GM21367 (cell line): Measurements from ENCODE around the gene ASTN1.

Experiments
- ATAC-seq: cut with Tn5 transposase; IDR thresholded peaks from one replicate; pipeline ENCODE4 v1.9.1; 2021; ENCODE audit not compliant: unreplicated experiment

Gene ASTN1

GRCh38 chr1:176996456-176997090 is 167.9 kb downstream of the ASTN1 start:
- no peak for ATAC-seq

GRCh38 chr1:176994931-176995596 is 169.4 kb downstream of the ASTN1 start:
- ATAC-seq, result no peak

- no peak for ATAC-seq
Measured at GRCh38 chr1:176993587-176993986, 170.9 kb downstream of the ASTN1 start.

- no peak for ATAC-seq
Measured at GRCh38 chr1:176989754-176990153, 174.8 kb downstream of the ASTN1 start.

- ATAC-seq, result no peak
Measured at GRCh38 chr1:176989023-176989422, 175.5 kb downstream of the ASTN1 start.

GRCh38 chr1:176987016-176987415 is 177.5 kb downstream of the ASTN1 start:
- ATAC-seq, result no peak

- no peak for ATAC-seq
Measured at GRCh38 chr1:176983731-176984130, 180.8 kb downstream of the ASTN1 start.

- ATAC-seq, result no peak
Measured at GRCh38 chr1:176976771-176977170, 187.7 kb downstream of the ASTN1 start.

GRCh38 chr1:176976225-176976624 is 188.3 kb downstream of the ASTN1 start:
- ATAC-seq, result no peak

GRCh38 chr1:176964687-176965086 is 199.8 kb downstream of the ASTN1 start:
- no peak for ATAC-seq

- no peak for ATAC-seq
Measured at GRCh38 chr1:176963181-176963580, 201.3 kb downstream of the ASTN1 start.

GRCh38 chr1:176961678-176962077 is 202.8 kb downstream of the ASTN1 start:
- no peak for ATAC-seq

GRCh38 chr1:176959191-176959820 is 205.2 kb downstream of the ASTN1 start:
- no peak for ATAC-seq

- no peak for ATAC-seq
Measured at GRCh38 chr1:176957603-176958002, 206.9 kb downstream of the ASTN1 start.

GRCh38 chr1:176954242-176954641 is 210.3 kb downstream of the ASTN1 start:
- ATAC-seq, result no peak

- no peak for ATAC-seq
Measured at GRCh38 chr1:176950736-176951324, 213.7 kb downstream of the ASTN1 start.

GRCh38 chr1:176949033-176949662 is 215.4 kb downstream of the ASTN1 start:
- no peak for ATAC-seq

- ATAC-seq, result no peak
Measured at GRCh38 chr1:176944606-176945005, 219.9 kb downstream of the ASTN1 start.

GRCh38 chr1:176943783-176944182 is 220.7 kb downstream of the ASTN1 start:
- no peak for ATAC-seq

GRCh38 chr1:176942346-176942745 is 222.2 kb downstream of the ASTN1 start:
- no peak for ATAC-seq

- ATAC-seq, result no peak
Measured at GRCh38 chr1:176939993-176940392, 224.5 kb downstream of the ASTN1 start.
